Panc1 (cell line): ENCODE results near the gene GPX1. TPM values are rescaled to one million over a fixed set of nuclear protein-coding genes. Genes with fewer than 3 reads are reported as not detected.

Experiments
- ATAC-seq: fragments of 200-7000 bp; cut with Tn5 transposase; 2 replicates; pipeline ENCODE4 v1.9.1; 2020; ENCODE audit warnings: mild to moderate bottlenecking, moderate library complexity
- BruUV-seq: library from RNA; stranded (reverse); fragments of 400-500 nt; replicated peaks from 2 replicates; lab custom pipeline; 2021; lab: Mats Ljungman, UMichigan
- CTCF ChIA-PET: fragments of 300-600 bp; sonication (Branson Sonifier 250); formaldehyde crosslinking; loops from one replicate; lab custom pipeline; 2022; ENCODE audit warnings: antibody characterized with exemption; lab: Charles Lee
- POLR2A ChIA-PET: fragments of 300-600 bp; sonication (Branson Sonifier 250); formaldehyde crosslinking; loops from one replicate; lab custom pipeline; 2022; ENCODE audit warnings: antibody characterized with exemption; lab: Charles Lee
- DNase-seq: peaks from one replicate; pipeline ENCODE4 v3.0.0-alpha.2; 2010; ENCODE audit warnings: low read depth, low spot score
- H3K27ac ChIP-seq: 2 replicates; pipeline ENCODE4 v1.5.1; 2011; ENCODE audit warnings: mild to moderate bottlenecking, low read length, inconsistent platforms
- H3K27me3 ChIP-seq: fragments of 200-500 bp; sonication (Bioruptor generic); 2 replicates; pipeline ENCODE4 v1.6.0; 2014; ENCODE audit warnings: low read length, inconsistent platforms; ENCODE audit not compliant: control insufficient read depth, insufficient read depth
- H3K36me3 ChIP-seq: fragments of 200-500 bp; sonication (Bioruptor generic); 2 replicates; pipeline ENCODE4 v1.5.1; 2014; ENCODE audit warnings: inconsistent platforms, mild to moderate bottlenecking, low read length, moderate library complexity; ENCODE audit not compliant: control insufficient read depth, insufficient read depth
- H3K4me1 ChIP-seq: 2 replicates; pipeline ENCODE4 v1.5.1; 2011; ENCODE audit warnings: inconsistent platforms, mild to moderate bottlenecking, low read length, moderate library complexity; ENCODE audit not compliant: control insufficient read depth, insufficient read depth
- H3K4me3 ChIP-seq, 2 experiments: 2 replicates each; pipeline ENCODE4 v1.5.1; 2011 to 2012; ENCODE audit warnings: low read depth in 2 of 2, low read length in 2 of 2, mild to moderate bottlenecking in 2 of 2, inconsistent platforms in 1 of 2, moderate library complexity in 1 of 2
- H3K9me3 ChIP-seq: fragments of 200-500 bp; sonication (Bioruptor generic); 2 replicates; pipeline ENCODE4 v1.5.1; 2014; ENCODE audit warnings: low read depth, mild to moderate bottlenecking, inconsistent platforms, low read length, moderate library complexity; ENCODE audit not compliant: control insufficient read depth, insufficient read depth
- CTCF ChIP-seq: fragments of 450-650 bp; IDR thresholded peaks from 2 replicates; pipeline ENCODE4 v1.5.1; 2017; ENCODE audit warnings: mild to moderate bottlenecking
- POLR2AphosphoS5 ChIP-seq: IDR thresholded peaks from 2 replicates; pipeline ENCODE4 v1.6.1; 2012; ENCODE audit warnings: mild to moderate bottlenecking, low read depth, low read length, moderate library complexity
- REST ChIP-seq, 2 experiments: IDR thresholded peaks; 2 replicates each; pipeline ENCODE4 v1.6.1; 2011 to 2012; ENCODE audit warnings: low read depth in 2 of 2, control low read depth in 1 of 2, low read length in 1 of 2, mild to moderate bottlenecking in 1 of 2, moderate library complexity in 1 of 2; ENCODE audit not compliant: insufficient read depth in 1 of 2
- SIN3A ChIP-seq: IDR thresholded peaks from 2 replicates; pipeline ENCODE4 v1.6.1; 2012; ENCODE audit warnings: low read depth, mild to moderate bottlenecking, low read length, moderate library complexity, borderline replicate concordance; ENCODE audit not compliant: insufficient read depth
- TCF7L2 ChIP-seq: IDR thresholded peaks from 2 replicates; pipeline ENCODE4 v1.6.1; 2011; ENCODE audit warnings: mild to moderate bottlenecking, low read depth, low read length, inconsistent platforms
- in situ Hi-C: cut with HindIII; loops from 2 replicates; pipeline ENCODE4 v1.10.0; 2016; ENCODE audit warnings: low sequenced_read_pairs, low pct_unique_long_range_greater_than_20kb
- intact Hi-C: fragments of 100-400 bp; cut with micrococcal nuclease; formaldehyde crosslinking; loops from one replicate; pipeline ENCODE4 v1.10.0; 2022; ENCODE audit not compliant: unreplicated experiment
- total RNA-seq: library from RNA; stranded (reverse); gene quantifications from one replicate; pipeline ENCODE4 v1.2.1, GENCODE V29; 2021; ENCODE audit not compliant: unreplicated experiment

The GPX1 gene
- total RNA-seq, 1 experiment from 2014 or later = 102 TPM

GRCh38 chr3:49352890-49353421 is 5.2 kb downstream of the GPX1 start:
- Histone ChIP-seq H3K4me3 (no peak overlapping the region), H3K27ac (no peak overlapping the region), H3K9me3 (no peaks in the 10 kb centered on the region), H3K36me3 (no peaks in the 10 kb centered on the region; the same call in 1 of the 2 replicates), H3K4me1 (no peaks in the 10 kb centered on the region), H3K27me3 (no peaks in the 10 kb centered on the region)
- in situ Hi-C loops = no loop called here
- ATAC-seq = no peak
- no TSS peak for BruUV-seq
- POLR2A ChIA-PET = no interaction called here
- CTCF ChIA-PET = interaction anchor here (0.5 kb wide), 1 partner anchor 220 kb away, joined by 3 read pairs; no protein-coding TSS in a partner anchor
- intact Hi-C loops = no loop called here
- TF ChIP-seq TCF7L2 (no peak), CTCF (no peak), REST (IDR thresholded peaks at IDR 0.05; ENCODE audit: insufficient read depth in 1 of 2, low read depth in 2 of 2, low read length in 1 of 2) (no peak), POLR2AphosphoS5 (no peak), SIN3A (no peak)
- no peak for DNase-seq

DNA sequence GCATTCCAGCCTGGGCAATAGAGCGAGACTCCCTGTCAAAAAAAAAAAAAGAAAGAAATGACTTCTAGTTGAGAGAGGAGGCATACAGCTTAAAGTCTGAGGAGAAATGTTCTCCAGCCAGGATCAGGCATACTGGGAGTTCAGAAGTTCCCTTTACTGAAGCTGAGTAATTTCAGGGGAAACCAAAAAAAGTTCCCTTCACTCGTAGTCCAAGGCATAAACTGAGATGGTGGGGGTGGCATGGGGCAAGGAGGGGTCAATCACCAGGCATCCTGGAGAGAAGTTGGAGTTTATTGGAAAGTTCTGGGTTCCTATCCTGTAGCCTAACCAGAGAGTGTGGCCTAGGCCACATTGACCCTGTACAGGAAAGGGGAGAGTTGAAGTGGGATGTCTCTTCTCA is 5.9 kb downstream of the GPX1 start:
- no peak for TF ChIP-seq SIN3A
- TF ChIP-seq REST (IDR thresholded peaks at IDR 0.05; ENCODE audit: insufficient read depth in 1 of 2, low read depth in 2 of 2, low read length in 1 of 2) = no peak
- no peak for TF ChIP-seq POLR2AphosphoS5
- TF ChIP-seq TCF7L2 = no peak
- TF ChIP-seq CTCF = no peak
- Histone ChIP-seq H3K9me3 (no peaks in the 10 kb centered on the region), H3K27ac (no peak overlapping the region), H3K36me3 (no peaks in the 10 kb centered on the region), H3K27me3 (no peaks in the 10 kb centered on the region), H3K4me3 (no peak overlapping the region), H3K4me1 (no peaks in the 10 kb centered on the region)
- BruUV-seq = no TSS peak
- ChIA-PET CTCF (no interaction called here), POLR2A (interaction anchor here (0.5 kb wide), 1 partner anchor 1726 kb away, joined by 4 read pairs; no protein-coding TSS in a partner anchor)
- DNase-seq (no peak), ATAC-seq (no peak)
- in situ Hi-C loops = no loop called here
- intact Hi-C loops = no loop called here
